ENCODE data around the gene GBP2. TPM values are rescaled to one million over a fixed set of nuclear protein-coding genes. Genes with fewer than 3 reads are reported as not detected.

The GBP2 gene
- total and polyA plus RNA-seq, 9 of the 15 experiments (the other 6 are each of a cell fraction or from before 2014, with no cell fraction given), result 0.45 to 2.2 (median 0.69) TPM

DNA sequence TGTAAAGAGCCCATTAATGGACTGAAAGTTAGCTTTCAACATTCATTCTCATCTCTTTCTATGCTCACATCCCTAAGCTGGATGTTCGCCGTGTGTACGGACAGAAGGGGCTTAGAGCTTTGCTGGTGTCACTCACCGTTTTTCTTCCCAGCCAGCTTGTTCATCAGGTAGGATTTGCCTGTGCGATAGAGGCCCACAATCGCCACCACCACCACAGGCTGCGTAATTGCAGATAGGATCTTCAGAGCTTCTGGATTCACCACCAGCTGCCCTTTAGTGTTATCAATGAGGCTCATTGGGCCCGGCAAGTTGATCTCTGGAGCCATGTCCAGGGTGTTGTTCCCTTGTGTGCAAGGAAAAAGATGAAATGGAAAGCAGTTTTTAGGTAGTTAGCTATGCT lies 4.3 kb downstream of the GBP2 start (continued):
- TF ChIP-seq, protein P1, sequence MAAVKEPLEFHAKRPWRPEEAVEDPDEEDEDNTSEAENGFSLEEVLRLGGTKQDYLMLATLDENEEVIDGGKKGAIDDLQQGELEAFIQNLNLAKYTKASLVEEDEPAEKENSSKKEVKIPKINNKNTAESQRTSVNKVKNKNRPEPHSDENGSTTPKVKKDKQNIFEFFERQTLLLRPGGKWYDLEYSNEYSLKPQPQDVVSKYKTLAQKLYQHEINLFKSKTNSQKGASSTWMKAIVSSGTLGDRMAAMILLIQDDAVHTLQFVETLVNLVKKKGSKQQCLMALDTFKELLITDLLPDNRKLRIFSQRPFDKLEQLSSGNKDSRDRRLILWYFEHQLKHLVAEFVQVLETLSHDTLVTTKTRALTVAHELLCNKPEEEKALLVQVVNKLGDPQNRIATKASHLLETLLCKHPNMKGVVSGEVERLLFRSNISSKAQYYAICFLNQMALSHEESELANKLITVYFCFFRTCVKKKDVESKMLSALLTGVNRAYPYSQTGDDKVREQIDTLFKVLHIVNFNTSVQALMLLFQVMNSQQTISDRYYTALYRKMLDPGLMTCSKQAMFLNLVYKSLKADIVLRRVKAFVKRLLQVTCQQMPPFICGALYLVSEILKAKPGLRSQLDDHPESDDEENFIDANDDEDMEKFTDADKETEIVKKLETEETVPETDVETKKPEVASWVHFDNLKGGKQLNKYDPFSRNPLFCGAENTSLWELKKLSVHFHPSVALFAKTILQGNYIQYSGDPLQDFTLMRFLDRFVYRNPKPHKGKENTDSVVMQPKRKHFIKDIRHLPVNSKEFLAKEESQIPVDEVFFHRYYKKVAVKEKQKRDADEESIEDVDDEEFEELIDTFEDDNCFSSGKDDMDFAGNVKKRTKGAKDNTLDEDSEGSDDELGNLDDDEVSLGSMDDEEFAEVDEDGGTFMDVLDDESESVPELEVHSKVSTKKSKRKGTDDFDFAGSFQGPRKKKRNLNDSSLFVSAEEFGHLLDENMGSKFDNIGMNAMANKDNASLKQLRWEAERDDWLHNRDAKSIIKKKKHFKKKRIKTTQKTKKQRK (IDR thresholded peaks at IDR 0.05; ENCODE audit: borderline replicate concordance, low read depth, low read length), result no peak
- TF ChIP-seq CXXC5 (CRISPR knock-in tag; IDR thresholded peaks at IDR 0.05) (peak; percentile 72), ZNF347 (CRISPR knock-in tag; IDR thresholded peaks at IDR 0.05; ENCODE audit: low read depth) (no peak), ZBTB7A (IDR thresholded peaks at IDR 0.05; ENCODE audit: borderline replicate concordance, control insufficient read depth, low read depth, low read length) (no peak), ZNF253 (CRISPR knock-in tag; conservative IDR thresholded peaks at IDR 0.05) (no peak), NFIC (IDR thresholded peaks at IDR 0.05) (no peak), ZNF561 (CRISPR knock-in tag; conservative IDR thresholded peaks at IDR 0.05) (no peak), LARP7 (IDR thresholded peaks at IDR 0.05) (no peak)
- TF ChIP-seq, protein P2, sequence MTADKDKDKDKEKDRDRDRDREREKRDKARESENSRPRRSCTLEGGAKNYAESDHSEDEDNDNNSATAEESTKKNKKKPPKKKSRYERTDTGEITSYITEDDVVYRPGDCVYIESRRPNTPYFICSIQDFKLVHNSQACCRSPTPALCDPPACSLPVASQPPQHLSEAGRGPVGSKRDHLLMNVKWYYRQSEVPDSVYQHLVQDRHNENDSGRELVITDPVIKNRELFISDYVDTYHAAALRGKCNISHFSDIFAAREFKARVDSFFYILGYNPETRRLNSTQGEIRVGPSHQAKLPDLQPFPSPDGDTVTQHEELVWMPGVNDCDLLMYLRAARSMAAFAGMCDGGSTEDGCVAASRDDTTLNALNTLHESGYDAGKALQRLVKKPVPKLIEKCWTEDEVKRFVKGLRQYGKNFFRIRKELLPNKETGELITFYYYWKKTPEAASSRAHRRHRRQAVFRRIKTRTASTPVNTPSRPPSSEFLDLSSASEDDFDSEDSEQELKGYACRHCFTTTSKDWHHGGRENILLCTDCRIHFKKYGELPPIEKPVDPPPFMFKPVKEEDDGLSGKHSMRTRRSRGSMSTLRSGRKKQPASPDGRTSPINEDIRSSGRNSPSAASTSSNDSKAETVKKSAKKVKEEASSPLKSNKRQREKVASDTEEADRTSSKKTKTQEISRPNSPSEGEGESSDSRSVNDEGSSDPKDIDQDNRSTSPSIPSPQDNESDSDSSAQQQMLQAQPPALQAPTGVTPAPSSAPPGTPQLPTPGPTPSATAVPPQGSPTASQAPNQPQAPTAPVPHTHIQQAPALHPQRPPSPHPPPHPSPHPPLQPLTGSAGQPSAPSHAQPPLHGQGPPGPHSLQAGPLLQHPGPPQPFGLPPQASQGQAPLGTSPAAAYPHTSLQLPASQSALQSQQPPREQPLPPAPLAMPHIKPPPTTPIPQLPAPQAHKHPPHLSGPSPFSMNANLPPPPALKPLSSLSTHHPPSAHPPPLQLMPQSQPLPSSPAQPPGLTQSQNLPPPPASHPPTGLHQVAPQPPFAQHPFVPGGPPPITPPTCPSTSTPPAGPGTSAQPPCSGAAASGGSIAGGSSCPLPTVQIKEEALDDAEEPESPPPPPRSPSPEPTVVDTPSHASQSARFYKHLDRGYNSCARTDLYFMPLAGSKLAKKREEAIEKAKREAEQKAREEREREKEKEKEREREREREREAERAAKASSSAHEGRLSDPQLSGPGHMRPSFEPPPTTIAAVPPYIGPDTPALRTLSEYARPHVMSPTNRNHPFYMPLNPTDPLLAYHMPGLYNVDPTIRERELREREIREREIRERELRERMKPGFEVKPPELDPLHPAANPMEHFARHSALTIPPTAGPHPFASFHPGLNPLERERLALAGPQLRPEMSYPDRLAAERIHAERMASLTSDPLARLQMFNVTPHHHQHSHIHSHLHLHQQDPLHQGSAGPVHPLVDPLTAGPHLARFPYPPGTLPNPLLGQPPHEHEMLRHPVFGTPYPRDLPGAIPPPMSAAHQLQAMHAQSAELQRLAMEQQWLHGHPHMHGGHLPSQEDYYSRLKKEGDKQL (CRISPR knock-in tag; IDR thresholded peaks at IDR 0.05; ENCODE audit: borderline replicate concordance), result no peak
- TF ChIP-seq, protein P3, sequence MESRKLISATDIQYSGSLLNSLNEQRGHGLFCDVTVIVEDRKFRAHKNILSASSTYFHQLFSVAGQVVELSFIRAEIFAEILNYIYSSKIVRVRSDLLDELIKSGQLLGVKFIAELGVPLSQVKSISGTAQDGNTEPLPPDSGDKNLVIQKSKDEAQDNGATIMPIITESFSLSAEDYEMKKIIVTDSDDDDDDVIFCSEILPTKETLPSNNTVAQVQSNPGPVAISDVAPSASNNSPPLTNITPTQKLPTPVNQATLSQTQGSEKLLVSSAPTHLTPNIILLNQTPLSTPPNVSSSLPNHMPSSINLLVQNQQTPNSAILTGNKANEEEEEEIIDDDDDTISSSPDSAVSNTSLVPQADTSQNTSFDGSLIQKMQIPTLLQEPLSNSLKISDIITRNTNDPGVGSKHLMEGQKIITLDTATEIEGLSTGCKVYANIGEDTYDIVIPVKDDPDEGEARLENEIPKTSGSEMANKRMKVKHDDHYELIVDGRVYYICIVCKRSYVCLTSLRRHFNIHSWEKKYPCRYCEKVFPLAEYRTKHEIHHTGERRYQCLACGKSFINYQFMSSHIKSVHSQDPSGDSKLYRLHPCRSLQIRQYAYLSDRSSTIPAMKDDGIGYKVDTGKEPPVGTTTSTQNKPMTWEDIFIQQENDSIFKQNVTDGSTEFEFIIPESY (CRISPR knock-in tag; IDR thresholded peaks at IDR 0.05), result no peak
- TF ChIP-seq, protein P4, sequence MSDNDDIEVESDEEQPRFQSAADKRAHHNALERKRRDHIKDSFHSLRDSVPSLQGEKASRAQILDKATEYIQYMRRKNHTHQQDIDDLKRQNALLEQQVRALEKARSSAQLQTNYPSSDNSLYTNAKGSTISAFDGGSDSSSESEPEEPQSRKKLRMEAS (CRISPR knock-in tag; IDR thresholded peaks at IDR 0.05), result no peak
- TF ChIP-seq, protein P5, sequence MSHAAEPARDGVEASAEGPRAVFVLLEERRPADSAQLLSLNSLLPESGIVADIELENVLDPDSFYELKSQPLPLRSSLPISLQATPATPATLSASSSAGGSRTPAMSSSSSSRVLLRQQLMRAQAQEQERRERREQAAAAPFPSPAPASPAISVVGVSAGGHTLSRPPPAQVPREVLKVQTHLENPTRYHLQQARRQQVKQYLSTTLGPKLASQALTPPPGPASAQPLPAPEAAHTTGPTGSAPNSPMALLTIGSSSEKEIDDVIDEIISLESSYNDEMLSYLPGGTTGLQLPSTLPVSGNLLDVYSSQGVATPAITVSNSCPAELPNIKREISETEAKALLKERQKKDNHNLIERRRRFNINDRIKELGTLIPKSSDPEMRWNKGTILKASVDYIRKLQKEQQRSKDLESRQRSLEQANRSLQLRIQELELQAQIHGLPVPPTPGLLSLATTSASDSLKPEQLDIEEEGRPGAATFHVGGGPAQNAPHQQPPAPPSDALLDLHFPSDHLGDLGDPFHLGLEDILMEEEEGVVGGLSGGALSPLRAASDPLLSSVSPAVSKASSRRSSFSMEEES (CRISPR knock-in tag; IDR thresholded peaks at IDR 0.05), result no peak

Measured in K562 (cell line).